ENCODE measurements around the gene CENPO.
A peak's percentile ranks its signal among the peaks of the same experiment; 100 is the strongest.
"Not testable (repeated sequence)": the region's sequence is repeated elsewhere in the genome, so short reads cannot be mapped to it uniquely, and the experiment has no call there.

Gene CENPO

GRCh38 chr2:24824071-24824588, 30.9 kb downstream of the CENPO start:
- no peak for DNase-seq (ENCODE audit: low read depth, low spot score)

DNA sequence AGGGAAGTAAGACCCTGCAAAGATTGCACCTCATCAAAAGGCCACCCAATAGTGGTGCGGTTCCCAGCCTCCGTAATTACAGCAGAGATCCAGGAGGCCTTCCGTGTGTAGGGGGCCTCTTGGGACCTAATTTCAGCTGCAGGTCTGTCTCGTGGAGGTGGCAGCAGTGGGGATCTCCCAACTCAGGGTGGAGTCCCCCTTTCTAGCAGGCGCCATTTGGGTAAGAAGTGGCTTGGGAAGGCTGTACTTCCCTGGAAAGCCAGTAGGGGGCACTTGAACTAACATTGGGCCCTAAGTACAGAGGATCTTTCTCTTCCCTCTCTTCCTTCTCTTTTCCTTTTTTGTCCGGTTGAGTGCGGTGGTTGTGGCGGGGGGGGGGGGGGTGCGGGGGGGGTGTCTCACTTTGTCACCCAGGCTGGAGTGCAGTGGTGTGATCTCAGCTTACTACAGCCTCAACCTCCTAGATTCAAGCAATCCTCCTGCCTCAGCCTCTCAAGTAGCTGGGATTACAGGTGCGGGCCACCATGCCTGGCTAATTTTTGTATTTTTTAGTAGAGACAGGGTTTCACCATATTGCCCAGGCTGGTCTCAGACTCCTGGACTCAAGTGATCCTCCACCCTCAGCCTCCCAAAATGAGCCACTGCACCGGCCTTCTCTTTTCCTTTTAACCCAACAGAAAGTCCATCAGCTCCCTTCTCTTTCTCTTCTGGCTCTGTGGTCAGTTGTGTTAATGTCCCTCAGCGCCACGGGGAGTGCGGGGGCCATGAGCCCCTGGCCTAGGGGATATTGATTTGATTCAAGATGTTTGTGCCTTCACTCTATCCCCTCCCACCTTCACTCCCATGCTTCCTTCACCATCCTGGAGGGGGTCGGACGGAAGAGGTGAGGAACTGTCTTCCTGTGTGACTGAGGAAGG, 32.0 kb downstream of the CENPO start:
- no peak for DNase-seq (ENCODE audit: low read depth, low spot score)

- no peak for DNase-seq (ENCODE audit: low read depth, low spot score)
Observed at GRCh38 chr2:24825883-24826772, 32.9 kb downstream of the CENPO start.

GRCh38 chr2:24826773-24827145, 33.5 kb downstream of the CENPO start:
- DNase-seq (ENCODE audit: low read depth, low spot score): no peak

GRCh38 chr2:24827321-24828237, 34.4 kb downstream of the CENPO start:
- peak; percentile 80 for DNase-seq (ENCODE audit: low read depth, low spot score)

DNA sequence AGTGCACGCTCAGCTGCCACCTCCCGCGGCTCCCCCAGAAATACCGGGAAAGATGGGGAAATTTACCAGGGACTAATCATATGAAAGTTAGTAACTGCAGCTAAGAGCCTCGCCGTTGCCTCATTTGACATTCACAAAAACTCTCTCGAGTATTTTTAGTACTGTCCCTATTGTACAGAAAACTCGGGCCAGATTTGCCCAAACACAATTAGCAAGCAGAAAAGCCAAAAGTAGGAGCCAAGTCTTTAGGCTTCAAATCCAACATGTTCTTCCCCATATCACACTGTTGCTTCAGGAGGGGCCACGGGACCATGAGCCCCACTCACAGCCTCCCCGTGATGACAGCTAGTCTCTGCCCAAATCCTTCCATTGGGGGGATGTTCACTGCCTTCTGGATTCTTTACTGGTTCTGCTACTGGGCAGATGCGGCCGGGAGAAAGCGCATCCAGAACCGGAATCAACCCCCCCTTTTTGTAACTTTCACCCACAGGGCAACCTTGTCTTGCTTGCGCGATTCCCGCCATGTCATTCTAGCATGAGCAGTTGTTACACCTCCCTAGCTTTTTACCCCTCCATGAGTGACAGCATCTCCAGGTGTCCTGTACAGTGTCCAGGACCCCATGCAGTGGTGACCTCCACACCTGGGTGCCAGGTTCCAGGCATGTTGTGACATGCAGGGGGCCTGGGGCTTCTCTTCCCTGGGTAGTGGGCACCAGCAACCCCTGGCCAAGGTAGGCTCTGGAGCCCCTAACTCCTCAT, 35.2 kb downstream of the CENPO start:
- DNase-seq (ENCODE audit: low read depth, low spot score): no peak

DNA sequence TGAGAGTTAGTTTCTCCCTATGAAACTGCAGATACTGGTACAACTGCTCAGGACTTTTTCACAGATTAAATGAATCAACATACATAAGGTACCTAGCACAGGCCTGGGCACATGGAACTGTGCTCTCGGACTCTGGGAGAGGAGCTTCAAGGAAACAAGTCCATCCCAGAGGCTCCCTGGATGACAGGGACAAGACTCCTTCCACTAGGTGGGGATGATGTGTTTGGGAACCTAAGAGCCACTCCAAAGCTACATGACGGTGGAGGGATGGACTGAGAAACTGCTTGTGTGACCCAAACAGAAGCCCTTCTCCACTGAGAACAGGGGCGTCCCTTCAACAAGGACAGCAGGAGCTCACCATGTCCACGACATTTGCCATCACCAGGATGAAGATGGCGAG, 37.1 kb downstream of the CENPO start:
- no peak for DNase-seq (ENCODE audit: low read depth, low spot score)

DNA sequence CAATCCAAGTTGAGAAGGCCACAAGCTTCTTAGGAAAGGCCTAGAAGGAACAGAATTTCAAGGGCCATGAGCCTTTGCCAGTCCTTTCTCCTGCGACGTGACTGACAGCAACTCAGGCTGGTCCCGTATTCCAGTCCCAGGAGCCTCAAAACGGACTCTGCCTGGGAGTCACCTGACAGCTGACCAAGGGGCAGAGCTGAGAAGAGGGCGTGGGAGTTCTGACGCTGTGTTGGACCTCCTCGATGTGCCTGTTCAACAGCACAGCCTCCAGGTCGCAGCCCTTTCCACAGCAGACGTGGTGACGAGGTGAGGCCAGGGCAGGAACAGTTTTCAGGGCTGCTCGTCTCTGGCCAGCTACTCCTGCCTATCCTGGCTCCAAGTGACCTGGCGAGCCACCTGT, 37.6 kb downstream of the CENPO start:
- no peak for DNase-seq (ENCODE audit: low read depth, low spot score)

GRCh38 chr2:24831221-24832072, 38.2 kb downstream of the CENPO start:
- no peak for DNase-seq (ENCODE audit: low read depth, low spot score)

DNA sequence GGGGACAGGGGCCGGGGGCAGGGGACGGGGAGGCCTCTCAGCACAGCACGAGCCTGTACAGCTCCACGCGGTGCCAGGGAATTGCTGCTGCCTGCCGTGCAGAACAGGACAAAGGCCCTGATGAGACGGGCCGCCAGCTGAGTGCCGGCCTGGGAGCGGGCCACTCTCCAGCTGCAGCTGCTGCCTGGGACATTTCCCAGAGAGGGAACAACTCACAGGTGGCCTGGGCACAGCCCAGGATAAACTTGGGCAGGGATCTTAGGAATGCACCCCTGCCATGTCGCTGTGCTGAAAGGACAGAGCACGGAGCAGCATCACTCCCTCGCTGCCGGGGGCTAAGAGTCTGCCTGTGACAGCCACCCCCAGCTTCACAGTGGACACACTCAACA, 38.8 kb downstream of the CENPO start:
- DNase-seq (ENCODE audit: low read depth, low spot score): no peak

GRCh38 chr2:24832521-24832920, 39.3 kb downstream of the CENPO start:
- no peak for DNase-seq (ENCODE audit: low read depth, low spot score)

DNA sequence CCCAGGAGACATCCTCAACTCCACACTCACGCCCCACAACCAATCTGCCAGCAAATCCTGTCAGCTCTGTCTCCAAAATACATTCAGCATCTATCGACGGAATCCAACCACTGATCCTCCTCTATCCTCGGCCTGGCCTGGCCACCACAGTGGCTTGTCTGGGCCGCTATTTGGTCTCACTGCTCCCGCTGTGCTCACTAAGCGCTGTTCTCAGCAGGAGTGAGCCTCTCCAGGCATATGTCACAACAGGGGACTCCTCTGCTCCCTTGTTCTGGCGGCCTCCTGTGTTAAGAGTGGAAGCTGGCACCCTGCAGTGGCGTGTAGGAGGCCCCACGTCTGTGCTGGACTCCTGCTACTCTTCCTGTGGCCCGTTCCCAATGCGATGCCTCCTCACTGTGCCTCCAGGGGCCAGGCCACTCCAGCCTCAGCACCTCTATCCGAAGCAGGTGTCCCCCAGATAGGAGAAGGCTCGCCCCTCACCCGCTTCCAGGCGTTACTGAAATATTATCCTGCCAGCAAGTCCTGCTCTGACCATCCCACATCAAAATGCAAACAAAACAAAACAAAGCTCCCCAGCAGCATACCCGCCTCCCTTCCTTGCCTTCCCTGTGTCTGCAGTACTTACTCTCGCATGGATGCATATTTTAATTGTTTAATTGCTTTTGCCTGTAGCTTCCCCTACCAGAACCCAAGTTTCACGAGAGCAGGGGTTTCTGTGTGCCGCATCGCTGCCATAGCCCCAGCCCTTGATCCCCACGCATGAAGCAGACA, 39.9 kb downstream of the CENPO start:
- DNase-seq (ENCODE audit: low read depth, low spot score): peak; percentile 31

GRCh38 chr2:24833821-24834732, 40.9 kb downstream of the CENPO start:
- no peak for DNase-seq (ENCODE audit: low read depth, low spot score)

GRCh38 chr2:24834733-24835395, 41.6 kb downstream of the CENPO start:
- no peak for DNase-seq (ENCODE audit: low read depth, low spot score)

DNA sequence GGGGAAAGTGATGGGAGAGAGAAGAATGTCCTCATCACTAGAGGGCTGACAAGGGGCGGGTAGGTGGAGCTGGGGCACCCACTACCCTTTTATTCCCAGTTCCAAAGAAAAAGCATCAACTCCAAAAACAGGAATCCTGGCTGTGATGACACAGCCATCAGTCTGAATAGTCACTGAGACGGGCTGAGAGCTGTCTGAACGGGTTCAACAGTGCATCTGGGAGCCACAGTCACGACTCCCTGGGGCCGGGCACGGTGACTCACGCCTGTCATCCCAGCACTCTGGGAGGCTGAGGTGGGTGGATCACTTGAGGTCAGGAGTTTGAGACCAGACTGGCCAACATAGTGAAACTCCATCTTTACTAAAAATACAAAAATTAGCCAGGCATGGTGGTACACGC, 42.2 kb downstream of the CENPO start:
- not testable (repeated sequence) for DNase-seq (ENCODE audit: low read depth, low spot score)

GRCh38 chr2:24836206-24836605, 43.0 kb downstream of the CENPO start:
- no peak for DNase-seq (ENCODE audit: low read depth, low spot score)

- no peak for DNase-seq (ENCODE audit: low read depth, low spot score)
Observed at GRCh38 chr2:24836706-24837105, 43.5 kb downstream of the CENPO start.

Measured in smooth muscle cell of the brain vasculature (primary cell).